Measurements from ENCODE around the gene RAB36. TPM values are rescaled to one million over a fixed set of nuclear protein-coding genes. Genes with fewer than 3 reads are reported as not detected.

RAB36 gene
- total RNA-seq, 4 donors from 2014 or later, result 0.35 to 0.55 TPM; not detected in 2

- TF ChIP-seq CTCF (IDR thresholded peaks at IDR 0.05 in 4 of 5, conservative IDR thresholded peaks at IDR 0.05 in 1 of 5), result no peak
- no peak for TF ChIP-seq POLR2A (IDR thresholded peaks at IDR 0.05)
- H3K36me3 ChIP-seq, result no peaks in the 10 kb centered on the region
- in situ Hi-C loops (cut with MboI; ENCODE audit: low sequenced_read_pairs in 4 of 4), result loop anchor here in 2 of 4 donors (10.0 kb wide), 2 partner anchors 158 to 268 kb away; no protein-coding TSS in a partner anchor
- no peak overlapping the region for H3K4me3 ChIP-seq
- DNase-seq, result no peak
- peaks cover 0 to 5% of the 10 kb centered on the region in 2 donors for H3K4me1 ChIP-seq
- no peaks in the 10 kb centered on the region for H3K9me3 ChIP-seq
- no peak overlapping the region for H3K27ac ChIP-seq
- ATAC-seq, result no peak
- no peaks in the 10 kb centered on the region for H3K27me3 ChIP-seq
- intact Hi-C loops (cut with DNase I; ENCODE audit: low total_unique reads), result no loop called here
Observed at GRCh38 chr22:23122216-23122957, 22.9 kb upstream of the RAB36 start.

- in situ Hi-C loops (cut with MboI; ENCODE audit: low sequenced_read_pairs in 4 of 4), result loop anchor here in 2 of 4 donors (10.0 kb wide), 2 partner anchors 158 to 268 kb away; no protein-coding TSS in a partner anchor
- Histone ChIP-seq H3K4me3 (no peak overlapping the region), H3K9me3 (no peaks in the 10 kb centered on the region), H3K27ac (no peak overlapping the region), H3K27me3 (no peaks in the 10 kb centered on the region), H3K36me3 (no peaks in the 10 kb centered on the region), H3K4me1 (peaks cover 0 to under 1% of the 10 kb centered on the region in 2 donors)
- DNase-seq, result no peak
- intact Hi-C loops (cut with DNase I; ENCODE audit: low total_unique reads), result no loop called here
- no peak for ATAC-seq
- no peak for TF ChIP-seq POLR2A (IDR thresholded peaks at IDR 0.05)
- TF ChIP-seq CTCF (IDR thresholded peaks at IDR 0.05 in 4 of 5, conservative IDR thresholded peaks at IDR 0.05 in 1 of 5), result no peak
Observed at GRCh38 chr22:23122992-23123803, 22.1 kb upstream of the RAB36 start.

GRCh38 chr22:23123804-23124254 lies 21.4 kb upstream of the RAB36 start:
- DNase-seq, result no peak
- H3K27ac ChIP-seq, result no peak overlapping the region
- H3K27me3 ChIP-seq, result no peaks in the 10 kb centered on the region
- no peak for ATAC-seq
- intact Hi-C loops (cut with DNase I; ENCODE audit: low total_unique reads) (no loop called here), in situ Hi-C loops (cut with MboI; ENCODE audit: low sequenced_read_pairs in 4 of 4) (loop anchor here in 2 of 4 donors (10.0 kb wide), 2 partner anchors 159 to 269 kb away; no protein-coding TSS in a partner anchor)
- no peaks in the 10 kb centered on the region for H3K36me3 ChIP-seq
- no peaks in the 10 kb centered on the region for H3K9me3 ChIP-seq
- TF ChIP-seq CTCF (IDR thresholded peaks at IDR 0.05 in 4 of 5, conservative IDR thresholded peaks at IDR 0.05 in 1 of 5), result no peak
- TF ChIP-seq POLR2A (IDR thresholded peaks at IDR 0.05), result no peak
- no peak overlapping the region for H3K4me3 ChIP-seq
- H3K4me1 ChIP-seq, result peaks cover 0 to 3% of the 10 kb centered on the region in 2 donors

GRCh38 chr22:23124611-23125511 lies 20.4 kb upstream of the RAB36 start:
- no peak overlapping the region for H3K4me3 ChIP-seq
- ATAC-seq (no peak), DNase-seq (no peak)
- H3K36me3 ChIP-seq, result no peaks in the 10 kb centered on the region
- no peaks in the 10 kb centered on the region for H3K27me3 ChIP-seq
- H3K9me3 ChIP-seq, result no peaks in the 10 kb centered on the region
- in situ Hi-C loops (cut with MboI; ENCODE audit: low sequenced_read_pairs in 4 of 4) (loop anchor here (5.0 to 25.0 kb wide), 5 partner anchors 160 to 663 kb away; no protein-coding TSS in a partner anchor), intact Hi-C loops (cut with DNase I; ENCODE audit: low total_unique reads) (no loop called here)
- H3K27ac ChIP-seq, result no peak overlapping the region
- peaks cover 0 to 3% of the 10 kb centered on the region in 2 donors for H3K4me1 ChIP-seq
- TF ChIP-seq CTCF (IDR thresholded peaks at IDR 0.05 in 4 of 5, conservative IDR thresholded peaks at IDR 0.05 in 1 of 5), result no peak
- no peak for TF ChIP-seq POLR2A (IDR thresholded peaks at IDR 0.05)

Measured in gastrocnemius medialis (tissue), 4 donors.